A549 (cell line): Measurements from ENCODE around the gene ANKRD33B. TPM values are rescaled to one million over a fixed set of nuclear protein-coding genes. Genes with fewer than 3 reads are reported as not detected.

ENCODE experiments used
- ATAC-seq, 2 experiments: fragments of 200-7000 bp in 1 of 2; fragments of >200 bp in 1 of 2; cut with Nextera tagmentation in 1 of 2; cut with Tn5 transposase in 1 of 2; 3 replicates each; pipeline versions ENCODE4 v1.8.0 to v1.9.1; 2018 to 2020; ENCODE audit warnings: mild to moderate bottlenecking in 1 of 2, moderate library complexity in 1 of 2
- CTCF ChIA-PET: fragments of 300-600 bp; sonication (Branson Sonifier 250); formaldehyde crosslinking; extraction: SDS; loops from one replicate; lab custom pipeline; 2021; ENCODE audit warnings: antibody characterized with exemption, inconsistent platforms; lab: Yijun Ruan, JAX
- POLR2A ChIA-PET: fragments of 350-600 bp; formaldehyde crosslinking; extraction: SDS; loops from one replicate; lab custom pipeline; 2021; ENCODE audit warnings: antibody characterized with exemption, inconsistent platforms; lab: Yijun Ruan, JAX
- DNase-seq, 2 experiments: peaks; one replicate each; pipeline versions ENCODE4 v3.0.0 to v3.0.0-alpha.2; 2011 to 2016; ENCODE audit warnings: low read depth in 1 of 2, low spot score in 1 of 2
- FAIRE-seq: peaks from 2 replicates; lab custom pipeline; 2011; peaks lifted over from hg19 to GRCh38; lab: Jason Lieb, UNC
- H3K27ac ChIP-seq, 2 experiments: fragments of >200 bp; sonication (Bioruptor Twin); formaldehyde crosslinking; 3 replicates each; pipeline ENCODE4 v1.5.1; 2016 to 2017
- H3K4me1 ChIP-seq: fragments of >200 bp; sonication (Bioruptor Twin); formaldehyde crosslinking; 3 replicates; pipeline ENCODE4 v1.6.1; 2016
- H3K4me2 ChIP-seq: fragments of >200 bp; sonication (Bioruptor Twin); formaldehyde crosslinking; 3 replicates; pipeline ENCODE4 v1.6.1; 2016
- H3K4me3 ChIP-seq: fragments of >200 bp; sonication (Bioruptor Twin); formaldehyde crosslinking; 3 replicates; pipeline ENCODE4 v1.5.1; 2016
- H3K9me3 ChIP-seq: fragments of >200 bp; sonication (Bioruptor Twin); formaldehyde crosslinking; 3 replicates; pipeline ENCODE4 v1.6.1; 2016
- BHLHE40 ChIP-seq: IDR thresholded peaks from 2 replicates; pipeline ENCODE4 v1.6.1; 2012; ENCODE audit warnings: low read depth, low read length, inconsistent platforms
- CBX8 ChIP-seq: fragments of 200-600 bp; sonication (generic); IDR thresholded peaks from 2 replicates; pipeline ENCODE4 v1.6.1; 2016
- CEBPB ChIP-seq, 2 experiments: fragments of >200 bp in 1 of 2; sonication (Bioruptor Twin) in 1 of 2; formaldehyde crosslinking in 1 of 2; IDR thresholded peaks; 2 replicates each; pipeline ENCODE4 v1.6.1; 2012 to 2016
- EP300 ChIP-seq, 2 experiments: fragments of >200 bp; sonication (Bioruptor Twin); formaldehyde crosslinking; IDR thresholded peaks; 2 replicates in 1 of 2; 3 replicates in 1 of 2; pipeline ENCODE4 v1.6.1; 2016 to 2017
- FOSL2 ChIP-seq, 2 experiments: fragments of 450-650 bp in 1 of 2; fragments of >200 bp in 1 of 2; sonication (Bioruptor Twin) in 1 of 2; formaldehyde crosslinking; IDR thresholded peaks; 2 replicates each; pipeline versions ENCODE4 v1.5.0 to v1.6.1; 2016 to 2020; ENCODE audit warnings: mild to moderate bottlenecking in 1 of 2, moderate library complexity in 1 of 2
- FOXS1 ChIP-seq: fragments of 250-450 bp; sonication (Bioruptor Pico); IDR thresholded peaks from 2 replicates; pipeline ENCODE4 v1.5.0; 2020; ENCODE audit warnings: mild to moderate bottlenecking, moderate library complexity
- GATA3 ChIP-seq: IDR thresholded peaks from 2 replicates; pipeline ENCODE4 v1.6.1; 2012; ENCODE audit warnings: borderline replicate concordance
- HOXB5 ChIP-seq: fragments of 250-450 bp; sonication (Bioruptor Pico); IDR thresholded peaks from 2 replicates; pipeline ENCODE4 v1.5.0; 2020; ENCODE audit warnings: mild to moderate bottlenecking, moderate library complexity
- JUN ChIP-seq, 2 experiments: fragments of >200 bp; sonication (Bioruptor Twin); formaldehyde crosslinking; IDR thresholded peaks; 2 replicates in 1 of 2; 3 replicates in 1 of 2; pipeline ENCODE4 v1.6.1; 2016 to 2017
- JUNB ChIP-seq: fragments of >200 bp; sonication (Bioruptor Twin); formaldehyde crosslinking; IDR thresholded peaks from 2 replicates; pipeline ENCODE4 v1.6.1; 2016
- MAFK ChIP-seq: fragments of 450-650 bp; IDR thresholded peaks from 2 replicates; pipeline ENCODE4 v1.6.1; 2014; ENCODE audit not compliant: partially characterized antibody
- MAZ ChIP-seq: fragments of 150-350 bp; IDR thresholded peaks from 2 replicates; pipeline ENCODE4 v1.6.1; 2014; ENCODE audit warnings: antibody characterized with exemption, low read depth, low read length, borderline replicate concordance
- NFE2L2 ChIP-seq: fragments of 150-350 bp; conservative IDR thresholded peaks from 2 replicates; pipeline ENCODE4 v1.6.1; 2014; ENCODE audit warnings: low read length
- NPAS2 ChIP-seq: fragments of 250-450 bp; sonication (Bioruptor Pico); IDR thresholded peaks from 2 replicates; pipeline ENCODE4 v1.8.0; 2022; ENCODE audit warnings: mild to moderate bottlenecking, moderate library complexity, borderline replicate concordance
- RAD21 ChIP-seq, 2 experiments: fragments of >200 bp in 1 of 2; sonication (Bioruptor Twin) in 1 of 2; formaldehyde crosslinking in 1 of 2; IDR thresholded peaks in 1 of 2; conservative IDR thresholded peaks in 1 of 2; 2 replicates in 1 of 2; 3 replicates in 1 of 2; pipeline ENCODE4 v1.6.1; 2012 to 2018; ENCODE audit warnings: inconsistent platforms in 1 of 2
- SMC3 ChIP-seq: fragments of >200 bp; sonication (Bioruptor Twin); formaldehyde crosslinking; IDR thresholded peaks from 3 replicates; pipeline ENCODE4 v1.6.1; 2018; ENCODE audit warnings: inconsistent platforms
- TP53 ChIP-seq: fragments of 250-450 bp; sonication (Bioruptor Pico); IDR thresholded peaks from 2 replicates; pipeline ENCODE4 v1.5.0; 2021; ENCODE audit warnings: mild to moderate bottlenecking, moderate library complexity
- ZFP36 ChIP-seq: fragments of 450-650 bp; IDR thresholded peaks from 2 replicates; pipeline ENCODE4 v1.6.1; 2014; ENCODE audit warnings: borderline replicate concordance; ENCODE audit not compliant: partially characterized antibody
- ZNF302 ChIP-seq: fragments of 250-450 bp; sonication (Bioruptor Pico); IDR thresholded peaks from 2 replicates; pipeline ENCODE4 v1.9.0; 2021; ENCODE audit warnings: inconsistent platforms, mild to moderate bottlenecking, moderate library complexity
- WGBS: methylation state at CpG from one replicate; pipeline ENCODE4 v1.1.6; 2017; ENCODE audit errors: missing lambda C conversion rate; 5-methylcytosine and 5-hydroxymethylcytosine counted together
- polyA plus RNA-seq, 4 experiments: library from polyadenylated mRNA; depleted of rRNA in 3 of 4; stranded (reverse); fragments of >200 nt; fragmentation: RNase III in 1 of 4; extraction: RNeasy Plus Mini Kit Qiagen cat#74134 plus additional on column Dnase treatment in 1 of 4; gene quantifications; 2 replicates in 3 of 4; 3 replicates in 1 of 4; pipeline ENCODE4 v1.2.3, GENCODE V29; 2011 to 2017
- TF ChIP-seq, protein P1 (sequence below): fragments of 250-450 bp; sonication (Bioruptor Pico); IDR thresholded peaks from 2 replicates; pipeline ENCODE4 v1.5.0; 2020; ENCODE audit warnings: low read depth, mild to moderate bottlenecking, moderate library complexity
- TF ChIP-seq, protein P2 (sequence below): IDR thresholded peaks from 2 replicates; pipeline ENCODE4 v1.6.1; 2012; ENCODE audit warnings: low read depth, borderline replicate concordance
- TF ChIP-seq, protein P3 (sequence below): fragments of 250-450 bp; sonication (Bioruptor Pico); IDR thresholded peaks from 2 replicates; pipeline ENCODE4 v1.5.0; 2021; ENCODE audit warnings: mild to moderate bottlenecking, moderate library complexity, borderline replicate concordance
- TF ChIP-seq, protein P4 (sequence below): IDR thresholded peaks from 2 replicates; pipeline ENCODE4 v1.6.1; 2012
- TF ChIP-seq, protein P5 (sequence below): IDR thresholded peaks from 2 replicates; pipeline ENCODE4 v1.6.1; 2012

Gene ANKRD33B
- polyA plus RNA-seq, 2 of the 4 experiments (the other 2 are of a cell fraction) = 4.0 to 6.9 TPM

DNA sequence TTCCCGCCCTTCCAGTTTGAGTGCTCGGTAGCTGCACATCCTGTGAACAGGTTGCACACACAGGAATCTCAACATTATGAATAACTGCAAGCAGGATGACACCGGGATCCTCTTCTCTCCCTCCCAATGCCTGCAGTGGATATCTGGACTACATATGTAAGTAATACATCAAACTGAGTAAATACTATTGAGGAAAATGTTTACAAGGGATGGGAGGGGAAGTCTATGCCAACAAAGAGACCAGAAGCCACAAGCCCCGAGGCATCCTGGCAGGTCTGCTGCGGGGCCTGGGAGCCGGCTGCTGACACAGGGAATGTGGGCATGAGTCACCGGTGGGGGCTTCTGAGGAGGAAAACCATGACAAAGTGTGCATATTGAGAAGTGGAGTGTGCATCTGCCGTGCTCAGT is 8.6 kb upstream of the ANKRD33B start:
- ATAC-seq (peak; percentile 25 to 55), FAIRE-seq (no peak), DNase-seq (peak; percentile 85 to 94)
- Histone ChIP-seq H3K9me3 (no peaks in the 10 kb centered on the region), H3K4me1 (peaks cover 90% of the 10 kb centered on the region), H3K4me3 (no peak overlapping the region), H3K27ac (peak overlapping the region; percentile 85 to 92), H3K4me2 (peak overlapping the region; percentile 83)
- POLR2A ChIA-PET = no interaction called here
- TF ChIP-seq NFE2L2 = no peak
- peak in 1 of 2 experiments; percentile 76; a peak in 2 of 4 replicates for TF ChIP-seq CEBPB (IDR thresholded peaks at IDR 0.05)
- TF ChIP-seq, protein P1, sequence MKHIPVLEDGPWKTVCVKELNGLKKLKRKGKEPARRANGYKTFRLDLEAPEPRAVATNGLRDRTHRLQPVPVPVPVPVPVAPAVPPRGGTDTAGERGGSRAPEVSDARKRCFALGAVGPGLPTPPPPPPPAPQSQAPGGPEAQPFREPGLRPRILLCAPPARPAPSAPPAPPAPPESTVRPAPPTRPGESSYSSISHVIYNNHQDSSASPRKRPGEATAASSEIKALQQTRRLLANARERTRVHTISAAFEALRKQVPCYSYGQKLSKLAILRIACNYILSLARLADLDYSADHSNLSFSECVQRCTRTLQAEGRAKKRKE = peak; percentile 74; the same call in 1 of the 2 replicates
- TF ChIP-seq, protein P2, sequence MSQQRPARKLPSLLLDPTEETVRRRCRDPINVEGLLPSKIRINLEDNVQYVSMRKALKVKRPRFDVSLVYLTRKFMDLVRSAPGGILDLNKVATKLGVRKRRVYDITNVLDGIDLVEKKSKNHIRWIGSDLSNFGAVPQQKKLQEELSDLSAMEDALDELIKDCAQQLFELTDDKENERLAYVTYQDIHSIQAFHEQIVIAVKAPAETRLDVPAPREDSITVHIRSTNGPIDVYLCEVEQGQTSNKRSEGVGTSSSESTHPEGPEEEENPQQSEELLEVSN = peak; percentile 54; the same call in 1 of the 2 replicates
- TF ChIP-seq ZFP36 = peak; percentile 9
- peak; percentile 59 to 86; a peak in 3 of 5 replicates for TF ChIP-seq EP300 (IDR thresholded peaks at IDR 0.05)
- TF ChIP-seq FOSL2 (IDR thresholded peaks at IDR 0.05) = peak; percentile 83
- peak; percentile 98 for TF ChIP-seq FOSL2 (CRISPR knock-in tag; IDR thresholded peaks at IDR 0.05)
- peak; percentile 62; the same call in 1 of the 2 replicates for TF ChIP-seq MAZ
- no peak for TF ChIP-seq TP53 (CRISPR knock-in tag)
- TF ChIP-seq, protein P3, sequence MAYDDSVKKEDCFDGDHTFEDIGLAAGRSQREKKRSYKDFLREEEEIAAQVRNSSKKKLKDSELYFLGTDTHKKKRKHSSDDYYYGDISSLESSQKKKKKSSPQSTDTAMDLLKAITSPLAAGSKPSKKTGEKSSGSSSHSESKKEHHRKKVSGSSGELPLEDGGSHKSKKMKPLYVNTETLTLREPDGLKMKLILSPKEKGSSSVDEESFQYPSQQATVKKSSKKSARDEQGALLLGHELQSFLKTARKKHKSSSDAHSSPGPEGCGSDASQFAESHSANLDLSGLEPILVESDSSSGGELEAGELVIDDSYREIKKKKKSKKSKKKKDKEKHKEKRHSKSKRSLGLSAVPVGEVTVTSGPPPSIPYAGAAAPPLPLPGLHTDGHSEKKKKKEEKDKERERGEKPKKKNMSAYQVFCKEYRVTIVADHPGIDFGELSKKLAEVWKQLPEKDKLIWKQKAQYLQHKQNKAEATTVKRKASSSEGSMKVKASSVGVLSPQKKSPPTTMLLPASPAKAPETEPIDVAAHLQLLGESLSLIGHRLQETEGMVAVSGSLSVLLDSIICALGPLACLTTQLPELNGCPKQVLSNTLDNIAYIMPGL = no peak
- no peak for TF ChIP-seq CBX8
- peak; percentile 69; the same call in 1 of the 2 replicates for TF ChIP-seq HOXB5 (CRISPR knock-in tag)
- TF ChIP-seq, protein P4, sequence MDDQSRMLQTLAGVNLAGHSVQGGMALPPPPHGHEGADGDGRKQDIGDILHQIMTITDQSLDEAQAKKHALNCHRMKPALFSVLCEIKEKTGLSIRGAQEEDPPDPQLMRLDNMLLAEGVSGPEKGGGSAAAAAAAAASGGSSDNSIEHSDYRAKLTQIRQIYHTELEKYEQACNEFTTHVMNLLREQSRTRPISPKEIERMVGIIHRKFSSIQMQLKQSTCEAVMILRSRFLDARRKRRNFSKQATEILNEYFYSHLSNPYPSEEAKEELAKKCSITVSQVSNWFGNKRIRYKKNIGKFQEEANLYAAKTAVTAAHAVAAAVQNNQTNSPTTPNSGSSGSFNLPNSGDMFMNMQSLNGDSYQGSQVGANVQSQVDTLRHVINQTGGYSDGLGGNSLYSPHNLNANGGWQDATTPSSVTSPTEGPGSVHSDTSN = peak; percentile 88
- no peak for TF ChIP-seq BHLHE40
- TF ChIP-seq JUN (IDR thresholded peaks at IDR 0.05) = peak; percentile 75 to 81; a peak in 4 of 5 replicates
- peak in 1 of 2 experiments; percentile 34; a peak in 4 of 5 replicates for TF ChIP-seq RAD21 (conservative IDR thresholded peaks at IDR 0.05 in 1 of 2, IDR thresholded peaks at IDR 0.05 in 1 of 2)
- TF ChIP-seq NPAS2 (CRISPR knock-in tag) = no peak
- TF ChIP-seq MAFK = peak; percentile 82
- TF ChIP-seq JUNB = peak; percentile 85
- TF ChIP-seq ZNF302 (CRISPR knock-in tag) = peak; percentile 14; the same call in 1 of the 2 replicates
- no peak for TF ChIP-seq FOXS1 (CRISPR knock-in tag)
- peak; percentile 96 for TF ChIP-seq GATA3
- TF ChIP-seq, protein P5, sequence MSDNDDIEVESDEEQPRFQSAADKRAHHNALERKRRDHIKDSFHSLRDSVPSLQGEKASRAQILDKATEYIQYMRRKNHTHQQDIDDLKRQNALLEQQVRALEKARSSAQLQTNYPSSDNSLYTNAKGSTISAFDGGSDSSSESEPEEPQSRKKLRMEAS = peak; percentile 94
- TF ChIP-seq SMC3 = peak; percentile 42
- WGBS = 3% methylated on average over 8 of the region's 8 CpGs
- CTCF ChIA-PET = interaction anchor here (1.3 to 1.7 kb wide), 3 partner anchors 46 to 77 kb away, joined by 4 to 8 read pairs (median 5); no protein-coding TSS in a partner anchor
